Stimulated activated CD4-positive, alpha-beta T cell treated with anti-CD3 and anti-CD28 coated beads, Interleukin-1b, Interleukin-23, amount 100 ng/mL, for 4 hours (primary cell): Measurements from ENCODE around the gene TJP1.
"Not testable (repeated sequence)": the region's sequence is repeated elsewhere in the genome, so short reads cannot be mapped to it uniquely, and the experiment has no call there.

Experiments used
- DNase-seq, 2 donors: peaks; one replicate each; pipeline ENCODE4 v3.0.0-alpha.2; 2020; ENCODE audit warnings: low read depth in 2 of 2

Gene TJP1

GRCh38 chr15:29700296-29700695 lies 122.0 kb downstream of the TJP1 start:
- DNase-seq, result no peak

- DNase-seq, result no peak
These were observed 122.5 kb downstream of the TJP1 start for GRCh38 chr15:29699791-29700190.

GRCh38 chr15:29698030-29698701 lies 124.1 kb downstream of the TJP1 start:
- no peak for DNase-seq

- no peak for DNase-seq
These were observed 125.1 kb downstream of the TJP1 start for GRCh38 chr15:29696950-29697738.

- DNase-seq, result not testable (repeated sequence)
These were observed 125.8 kb downstream of the TJP1 start for GRCh38 chr15:29696506-29696905.

- no peak for DNase-seq
These were observed 126.6 kb downstream of the TJP1 start for GRCh38 chr15:29695489-29696167.

- DNase-seq, result no peak
These were observed 129.0 kb downstream of the TJP1 start for GRCh38 chr15:29693225-29693624.

GRCh38 chr15:29692527-29692926 lies 129.7 kb downstream of the TJP1 start:
- no peak for DNase-seq

- no peak for DNase-seq
These were observed 131.3 kb downstream of the TJP1 start for GRCh38 chr15:29690765-29691475.

GRCh38 chr15:29689287-29689986 lies 132.8 kb downstream of the TJP1 start:
- DNase-seq, result no peak

GRCh38 chr15:29688506-29689286 lies 133.6 kb downstream of the TJP1 start:
- no peak for DNase-seq

GRCh38 chr15:29687939-29688505 lies 134.2 kb downstream of the TJP1 start:
- DNase-seq, result no peak

- no peak for DNase-seq
These were observed 135.0 kb downstream of the TJP1 start for GRCh38 chr15:29687204-29687815.

- no peak for DNase-seq
These were observed 135.6 kb downstream of the TJP1 start for GRCh38 chr15:29686445-29687203.

- DNase-seq, result no peak
These were observed 136.2 kb downstream of the TJP1 start for GRCh38 chr15:29686079-29686425.

GRCh38 chr15:29685156-29686078 lies 136.9 kb downstream of the TJP1 start:
- DNase-seq, result no peak

- no peak for DNase-seq
These were observed 139.5 kb downstream of the TJP1 start for GRCh38 chr15:29682781-29683180.

- DNase-seq, result no peak
These were observed 139.9 kb downstream of the TJP1 start for GRCh38 chr15:29682361-29682760.
